HG03159 (cell line): ENCODE results near the gene ADCYAP1.

Experiments
- ATAC-seq: cut with Tn5 transposase; IDR thresholded peaks from one replicate; pipeline ENCODE4 v1.9.1; 2021; ENCODE audit warnings: mild to moderate bottlenecking, moderate library complexity; ENCODE audit not compliant: unreplicated experiment

ADCYAP1 gene

DNA sequence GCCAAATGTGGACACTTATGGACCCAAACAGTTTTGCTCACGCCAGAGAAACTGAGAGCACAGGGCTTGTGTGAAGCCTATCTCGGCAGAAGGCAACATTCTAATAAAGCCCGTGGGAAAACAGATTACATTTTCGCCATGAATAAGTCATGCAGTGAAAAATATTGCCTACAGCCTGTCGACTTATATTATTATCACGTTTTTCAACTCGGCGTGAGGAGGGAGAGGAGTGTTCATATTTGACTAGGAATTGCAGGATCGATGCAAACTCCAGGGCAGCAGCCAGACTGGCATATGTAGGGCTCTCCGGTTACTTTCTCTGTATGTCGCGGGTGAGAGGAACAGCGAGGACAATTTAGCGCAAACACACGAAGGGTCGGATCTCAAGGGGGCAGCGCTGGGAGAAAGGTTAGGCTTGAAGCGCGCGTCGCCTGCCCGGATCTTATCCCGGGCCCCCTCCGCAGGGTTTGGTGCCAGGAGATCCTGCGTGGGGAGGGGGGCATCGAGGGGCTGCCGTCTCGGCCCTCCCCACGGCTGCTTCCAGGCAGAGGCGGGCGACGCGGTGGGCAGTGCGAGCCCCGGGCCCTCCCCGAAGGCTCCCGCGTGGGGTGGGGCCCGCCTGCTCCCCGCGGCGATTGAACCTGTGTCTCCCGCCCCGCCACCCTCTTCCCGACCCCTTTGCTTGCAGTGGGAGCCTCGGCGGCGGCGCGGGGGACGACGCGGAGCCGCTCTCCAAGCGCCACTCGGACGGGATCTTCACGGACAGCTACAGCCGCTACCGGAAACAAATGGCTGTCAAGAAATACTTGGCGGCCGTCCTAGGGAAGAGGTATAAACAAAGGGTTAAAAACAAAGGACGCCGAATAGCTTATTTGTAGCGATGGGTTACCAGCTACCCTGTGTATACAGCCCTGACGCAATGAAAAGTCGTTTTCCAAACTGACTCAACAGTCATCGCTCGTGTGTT, 4.4 kb downstream of the ADCYAP1 start:
- ATAC-seq = no peak

DNA sequence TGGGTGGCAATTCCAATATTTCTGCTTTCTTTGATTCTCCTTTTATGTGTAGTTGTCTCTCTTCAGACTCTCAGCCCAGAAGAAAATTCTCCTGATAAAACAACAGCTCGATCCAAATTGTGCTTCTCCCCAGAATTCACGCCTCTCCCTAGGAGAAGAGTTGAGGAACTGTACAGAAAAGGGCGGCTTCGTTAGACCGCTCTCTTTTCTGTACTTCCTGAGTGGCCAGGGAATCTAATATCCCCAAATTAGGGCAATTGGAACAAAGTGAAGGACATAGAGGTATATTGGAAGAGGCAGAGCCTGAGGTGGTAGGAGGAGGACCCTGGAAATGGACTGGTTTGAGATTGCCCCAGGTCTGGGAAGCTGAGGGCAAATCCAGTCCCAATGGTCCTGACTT, 5.6 kb downstream of the ADCYAP1 start:
- no peak for ATAC-seq

DNA sequence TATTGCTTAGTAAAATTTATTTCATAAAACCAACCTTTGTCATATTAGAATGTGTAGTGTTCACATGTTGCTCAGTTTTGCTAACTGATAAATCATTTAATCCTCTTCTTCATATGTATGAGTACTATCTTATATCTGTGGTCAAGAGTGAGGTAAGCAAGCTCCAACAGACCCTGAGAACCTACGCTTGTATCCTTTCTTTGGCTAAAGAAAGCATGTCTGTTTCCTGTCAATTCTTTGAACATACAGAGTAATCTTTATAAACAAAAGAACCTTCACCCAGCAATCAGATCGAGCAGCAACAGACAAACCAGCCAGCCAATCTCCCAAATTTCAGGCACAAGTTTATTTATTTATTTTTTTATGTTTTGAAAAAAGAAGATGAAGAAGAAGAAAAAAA, 6.4 kb downstream of the ADCYAP1 start:
- no peak for ATAC-seq

DNA sequence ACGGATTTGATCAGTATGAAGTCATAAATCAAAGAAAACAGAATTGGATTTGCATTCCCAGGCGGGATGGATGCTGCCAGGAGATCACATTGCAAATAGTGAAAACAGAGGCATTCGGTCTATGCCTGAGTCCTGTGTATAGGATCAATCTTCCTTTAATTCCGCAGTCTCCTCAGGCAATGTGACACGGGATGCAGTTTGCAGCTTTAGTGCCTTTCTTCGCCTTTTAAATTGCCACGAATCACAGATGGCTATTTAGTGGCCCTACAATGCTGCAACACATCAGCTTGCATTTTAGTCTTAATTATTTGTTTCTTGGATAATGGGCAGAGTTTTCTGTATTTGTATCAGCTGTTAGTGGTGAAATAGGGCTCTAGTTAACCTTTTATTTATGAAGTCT, 6.8 kb downstream of the ADCYAP1 start:
- ATAC-seq = no peak

DNA sequence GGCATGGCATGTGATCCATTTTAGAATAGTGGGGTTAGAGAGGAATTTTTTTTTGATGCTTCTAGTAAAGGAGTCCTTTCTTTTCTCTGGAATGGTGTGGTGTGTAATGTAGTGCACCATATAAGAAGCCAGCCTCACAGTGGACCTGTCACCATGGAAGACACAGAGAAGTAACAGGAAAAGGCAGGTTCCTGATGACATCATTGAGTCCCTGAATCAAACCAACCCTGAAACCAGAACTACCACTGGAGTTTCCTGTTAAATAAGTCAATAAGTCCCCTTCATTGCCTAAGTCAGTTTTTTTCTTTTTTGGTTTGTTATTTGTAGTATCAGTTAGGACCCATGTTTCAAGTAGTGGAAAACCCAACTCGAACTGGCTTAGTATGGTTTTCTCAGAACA, 11.9 kb downstream of the ADCYAP1 start:
- no peak for ATAC-seq

DNA sequence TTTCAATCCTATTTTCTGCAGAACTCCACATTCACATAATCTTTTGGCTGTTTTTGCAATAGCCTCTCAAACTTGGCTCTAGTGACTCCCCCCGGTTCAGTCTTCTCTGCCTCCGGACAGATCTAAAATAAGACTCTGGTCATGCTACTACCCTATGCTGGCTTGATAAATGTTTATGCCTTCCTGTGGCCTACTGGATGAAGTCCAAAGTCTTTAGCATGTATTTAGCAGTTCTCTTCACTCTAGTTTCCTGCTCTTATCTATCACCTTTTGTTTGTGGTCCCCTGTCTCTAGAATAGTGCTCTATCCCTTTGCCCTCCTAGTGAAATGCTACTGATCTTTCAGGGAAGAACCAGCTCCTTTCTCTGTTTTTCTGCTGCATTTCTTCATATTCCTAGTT, 14.4 kb downstream of the ADCYAP1 start:
- no peak for ATAC-seq

DNA sequence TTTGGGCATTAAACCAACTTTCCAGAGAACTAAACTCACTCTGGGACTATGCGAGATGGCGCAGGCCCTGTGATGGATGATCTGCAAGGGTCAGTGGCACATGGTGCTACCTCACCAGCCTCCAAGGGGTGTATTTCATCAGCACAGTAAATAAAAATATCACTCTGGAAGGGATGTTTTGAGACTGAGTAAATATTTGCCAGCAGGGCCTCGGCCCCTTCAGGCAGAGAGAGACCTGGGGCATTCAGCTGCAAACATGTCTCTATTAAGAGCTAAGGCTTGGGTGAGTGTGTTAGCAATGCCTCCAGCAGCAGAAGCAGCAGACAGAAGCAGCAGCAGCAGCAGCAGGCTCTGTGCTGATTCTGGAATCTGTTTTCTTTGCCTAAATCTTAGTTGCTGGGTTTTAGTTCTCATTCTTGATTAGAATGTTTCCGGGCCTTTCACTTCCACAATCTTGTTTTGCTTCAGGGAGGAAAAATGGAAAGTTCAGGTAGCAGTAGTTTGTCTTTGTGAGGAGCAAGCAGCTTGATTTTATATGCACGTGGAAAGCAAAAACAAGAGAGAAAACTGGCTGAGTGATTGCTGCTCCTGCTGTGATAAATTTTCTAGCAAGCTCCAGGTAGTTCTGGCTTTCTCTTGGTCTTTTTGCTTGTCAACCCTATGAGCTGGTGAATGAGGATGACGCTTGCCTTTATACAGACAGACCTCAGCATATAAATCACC, 18.6 kb downstream of the ADCYAP1 start:
- ATAC-seq = no peak

DNA sequence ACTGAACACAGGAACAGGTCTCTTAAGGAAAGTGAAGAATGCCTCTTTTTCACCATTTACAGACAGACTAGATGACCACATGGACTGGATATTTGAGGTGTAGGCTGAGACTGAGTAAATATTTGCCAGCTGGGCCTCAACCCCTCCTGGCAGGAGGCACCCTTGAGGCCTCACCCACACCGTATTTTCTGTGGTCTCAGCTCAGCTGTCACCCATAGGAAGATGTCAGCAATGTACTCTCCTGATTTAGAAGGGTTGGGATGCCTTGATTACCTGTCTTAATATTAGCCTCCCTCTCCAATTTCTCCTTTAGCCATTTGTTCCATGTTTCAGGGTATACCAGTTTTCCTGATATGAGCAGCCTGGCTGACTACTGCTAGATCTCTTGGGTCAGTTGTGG, 20.3 kb downstream of the ADCYAP1 start:
- no peak for ATAC-seq

DNA sequence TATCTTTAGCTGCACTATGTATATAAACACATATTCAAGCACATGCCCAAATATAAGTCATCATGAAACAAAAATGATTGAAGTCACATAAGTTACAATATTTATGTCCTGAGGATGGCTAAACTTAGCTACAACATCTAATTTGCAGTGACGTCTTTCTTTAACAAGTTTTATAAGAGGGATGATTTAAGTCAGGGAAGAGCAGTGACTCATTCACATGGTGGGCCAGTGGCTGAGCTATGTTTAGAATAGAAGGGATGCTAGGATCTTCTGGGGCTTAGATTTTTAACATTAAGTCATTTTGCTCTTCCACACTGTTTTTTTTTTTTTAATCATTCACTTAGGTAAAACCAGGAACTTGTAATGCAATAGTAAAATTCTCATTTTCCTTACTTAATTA, 22.3 kb downstream of the ADCYAP1 start:
- ATAC-seq = no peak

DNA sequence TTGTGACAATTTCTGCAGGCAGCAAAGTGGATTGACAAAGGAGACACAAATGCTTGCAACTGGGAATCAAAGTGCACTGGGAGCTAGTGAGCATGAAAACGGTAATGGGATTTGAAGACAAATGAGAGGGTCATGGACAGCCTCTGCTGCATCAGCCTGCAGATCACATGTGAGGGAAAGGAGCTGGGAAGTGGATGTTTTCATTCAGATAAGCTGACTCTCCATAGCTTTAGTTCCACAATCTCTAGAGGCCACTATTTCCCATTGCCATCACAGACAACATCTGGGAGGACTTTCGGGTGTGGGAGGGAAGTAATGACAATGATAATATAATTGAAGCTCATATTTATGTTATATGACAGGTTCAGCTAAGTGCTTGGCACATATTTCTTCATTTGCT, 28.4 kb downstream of the ADCYAP1 start:
- ATAC-seq = no peak

DNA sequence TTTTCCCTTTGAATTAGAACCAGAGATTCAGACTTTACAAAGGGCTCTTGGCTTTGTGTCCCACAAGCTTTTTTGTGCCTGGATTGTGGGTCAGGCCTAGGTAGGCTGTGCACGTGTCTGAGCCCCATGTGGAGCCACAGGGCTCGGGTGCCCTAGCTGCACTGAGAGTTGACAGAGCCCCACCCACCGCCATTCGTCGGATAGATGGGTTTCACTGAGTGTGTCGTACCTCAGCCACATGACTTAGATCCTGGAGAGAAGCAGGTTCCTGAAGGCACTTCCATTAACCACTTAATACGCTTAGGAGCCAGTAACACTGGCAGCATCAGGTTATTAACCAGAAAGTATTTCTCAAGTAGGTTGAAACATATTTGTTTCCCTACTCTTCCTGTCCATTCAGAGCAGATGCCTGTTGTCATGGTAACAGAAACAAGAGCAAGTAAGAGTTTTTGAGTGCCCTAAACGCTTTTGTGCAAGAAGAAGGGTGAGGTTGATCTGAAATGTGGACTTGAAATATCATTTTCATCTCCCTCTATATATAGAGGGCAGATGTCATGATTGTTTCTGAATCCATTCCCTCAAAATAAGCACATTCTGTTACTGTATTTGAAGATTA, 30.0 kb downstream of the ADCYAP1 start:
- no peak for ATAC-seq

DNA sequence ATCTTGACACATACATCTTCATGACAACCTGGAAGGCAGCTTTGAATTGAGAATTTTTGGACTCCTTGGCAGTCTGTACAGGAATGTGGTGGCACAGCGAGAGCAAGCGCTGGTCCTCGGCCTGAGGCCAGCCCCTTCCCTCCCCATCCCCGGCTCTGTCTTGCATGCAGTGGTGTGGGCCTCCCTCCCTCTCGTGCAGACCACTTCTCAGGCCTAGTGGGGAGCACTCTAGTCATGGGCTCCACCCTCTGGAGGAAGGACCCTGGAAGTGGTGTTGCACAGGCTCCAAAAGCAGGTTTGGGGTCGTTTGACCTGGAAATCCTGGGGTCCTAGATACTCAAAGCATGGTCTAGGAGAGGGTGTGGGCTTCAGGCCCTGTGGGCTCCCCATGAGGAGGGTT, 32.3 kb downstream of the ADCYAP1 start:
- no peak for ATAC-seq

DNA sequence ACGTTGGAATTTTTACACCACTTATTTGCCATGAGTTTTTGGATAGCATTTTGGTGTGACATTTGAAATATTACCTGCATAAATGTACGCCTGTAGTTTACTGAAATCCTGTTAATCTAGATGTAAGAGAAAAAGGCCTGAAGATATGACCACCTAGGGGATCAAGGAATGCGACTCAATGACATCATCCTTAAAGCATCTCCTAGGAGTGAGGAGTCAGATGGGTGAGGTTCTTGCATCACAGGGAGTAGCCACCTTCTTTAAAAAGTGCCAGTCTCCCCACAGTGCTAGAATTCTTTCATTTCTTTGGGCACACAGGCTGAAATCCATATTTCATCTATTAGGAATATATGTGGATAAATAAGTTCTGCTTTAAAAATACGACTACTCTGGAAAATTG, 34.5 kb downstream of the ADCYAP1 start:
- no peak for ATAC-seq

DNA sequence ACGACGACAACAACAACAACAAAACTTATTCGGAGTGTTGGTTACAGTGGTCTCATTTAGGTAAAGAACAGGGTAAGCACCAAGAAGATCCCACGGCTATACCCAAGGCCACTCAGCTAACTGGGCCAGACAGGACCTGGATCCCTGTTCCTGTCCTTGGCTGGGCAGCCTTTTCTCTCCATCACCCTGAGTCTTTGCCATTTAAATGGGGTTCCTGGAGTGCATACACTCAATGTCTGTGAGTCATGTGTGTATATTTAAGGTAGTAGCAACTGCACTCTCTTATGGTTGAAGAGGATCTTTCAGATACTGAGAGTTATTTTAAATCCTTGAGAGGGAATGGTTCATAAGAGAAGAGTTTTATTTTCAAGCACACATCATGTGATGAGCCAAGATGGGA, 35.3 kb downstream of the ADCYAP1 start:
- ATAC-seq = no peak

DNA sequence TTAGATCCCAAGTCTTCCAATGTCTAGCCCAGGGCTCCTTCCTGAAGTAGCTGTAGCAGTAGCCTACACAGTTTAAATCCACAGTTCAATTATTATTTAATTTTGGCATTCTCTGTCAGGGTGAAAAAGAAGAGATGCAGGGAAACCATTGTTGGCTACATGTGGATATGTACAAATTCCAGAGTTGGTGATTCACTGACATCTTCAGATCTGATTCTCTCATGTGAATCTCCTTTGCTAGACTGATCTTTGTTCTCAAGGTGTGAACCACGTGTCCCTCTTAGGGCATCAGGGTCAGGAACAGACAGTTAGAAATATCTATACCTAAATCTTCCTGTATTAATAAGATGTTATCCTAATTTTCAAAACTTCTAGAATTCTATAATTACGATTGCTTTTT, 36.7 kb downstream of the ADCYAP1 start:
- no peak for ATAC-seq

DNA sequence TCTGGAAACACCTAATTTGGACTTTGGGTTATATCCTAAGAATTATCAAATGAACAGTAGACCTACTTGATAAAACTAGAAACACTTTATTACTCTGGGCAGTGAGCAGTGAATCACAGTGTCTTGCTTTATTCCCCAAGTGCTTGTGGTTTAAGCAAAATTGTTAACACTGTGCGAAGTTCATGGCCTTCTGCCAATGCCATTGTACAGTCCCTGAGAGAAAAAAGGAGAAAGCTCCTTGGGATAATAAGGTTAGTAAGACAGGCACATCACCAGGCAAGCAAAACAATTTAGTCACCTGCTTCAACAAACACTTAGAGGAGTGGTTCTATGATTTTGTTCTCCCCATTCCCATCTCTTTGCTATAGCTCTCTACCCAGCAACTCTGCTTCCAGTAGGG, 39.8 kb downstream of the ADCYAP1 start:
- no peak for ATAC-seq

DNA sequence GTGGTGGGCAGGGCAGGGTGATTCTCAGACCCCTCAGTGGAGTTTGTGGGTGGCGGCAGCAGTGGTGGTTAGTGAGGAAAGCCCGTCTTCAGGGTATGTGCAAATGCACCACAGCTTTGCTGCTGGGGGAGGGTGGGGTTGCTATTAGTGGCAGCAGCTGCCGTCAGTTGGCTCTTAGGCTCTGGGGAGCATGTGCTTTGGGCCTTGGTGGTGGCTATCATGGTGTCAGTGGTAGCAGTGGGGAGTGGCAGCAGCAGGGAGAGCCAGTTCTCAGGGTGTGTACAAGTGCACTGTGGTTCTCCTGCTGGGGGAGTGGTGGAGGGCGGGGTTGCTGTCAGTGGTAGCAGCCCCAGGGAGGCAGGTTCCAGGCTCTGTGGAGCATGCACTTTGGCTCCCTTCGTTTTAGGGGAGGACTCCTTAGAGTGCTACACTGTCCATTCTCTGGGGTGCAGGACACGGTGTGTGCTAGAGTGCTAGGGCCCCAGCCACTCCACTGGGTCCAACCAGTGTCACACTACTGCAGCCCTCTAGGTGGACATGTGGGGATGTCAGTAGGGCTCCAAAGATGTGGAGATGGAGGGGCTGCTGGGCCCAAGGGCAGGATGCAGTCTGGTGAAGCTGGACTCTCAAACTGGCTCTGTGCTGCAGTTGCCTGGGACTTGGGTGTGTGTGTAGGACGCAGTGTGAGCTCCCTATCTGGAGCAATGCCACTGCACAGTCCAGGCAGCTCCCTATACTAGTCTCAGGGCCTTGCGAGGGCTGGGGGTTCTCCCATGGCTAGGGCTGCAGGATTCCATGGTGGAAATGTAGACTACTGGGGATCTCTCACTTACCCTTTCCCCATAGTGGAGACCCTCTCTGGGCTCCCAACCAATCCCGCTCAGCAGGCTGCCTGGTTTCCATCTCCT, 45.3 kb downstream of the ADCYAP1 start:
- ATAC-seq = no peak

DNA sequence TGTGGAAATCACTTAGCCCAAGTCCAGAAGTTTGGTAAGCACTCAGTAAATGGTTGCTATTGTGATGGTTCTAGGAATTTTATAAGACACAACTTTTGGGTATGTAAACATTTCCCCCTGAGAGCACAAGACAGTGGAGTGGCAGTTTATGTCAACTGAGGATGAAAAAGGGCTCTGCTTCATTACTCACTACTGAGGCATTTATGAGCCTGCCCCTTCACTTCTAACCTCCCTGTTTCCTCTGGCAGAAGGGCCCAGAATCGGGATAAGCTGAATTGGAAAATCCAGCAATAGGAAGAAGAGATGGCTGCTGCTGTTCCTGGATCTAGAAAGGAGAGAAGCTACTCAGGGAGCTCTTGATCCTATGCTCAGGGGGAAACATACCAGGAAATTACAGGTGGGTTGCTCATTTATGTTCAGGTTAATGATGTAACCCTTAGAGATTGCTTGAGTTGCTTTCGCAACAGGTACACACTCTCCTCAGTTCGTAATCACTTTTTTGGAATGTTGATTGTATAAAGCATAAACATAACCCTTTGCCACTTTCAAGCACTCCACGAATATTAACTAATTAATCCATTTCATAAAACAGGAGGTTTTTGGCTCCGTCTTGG, 46.3 kb downstream of the ADCYAP1 start:
- no peak for ATAC-seq

DNA sequence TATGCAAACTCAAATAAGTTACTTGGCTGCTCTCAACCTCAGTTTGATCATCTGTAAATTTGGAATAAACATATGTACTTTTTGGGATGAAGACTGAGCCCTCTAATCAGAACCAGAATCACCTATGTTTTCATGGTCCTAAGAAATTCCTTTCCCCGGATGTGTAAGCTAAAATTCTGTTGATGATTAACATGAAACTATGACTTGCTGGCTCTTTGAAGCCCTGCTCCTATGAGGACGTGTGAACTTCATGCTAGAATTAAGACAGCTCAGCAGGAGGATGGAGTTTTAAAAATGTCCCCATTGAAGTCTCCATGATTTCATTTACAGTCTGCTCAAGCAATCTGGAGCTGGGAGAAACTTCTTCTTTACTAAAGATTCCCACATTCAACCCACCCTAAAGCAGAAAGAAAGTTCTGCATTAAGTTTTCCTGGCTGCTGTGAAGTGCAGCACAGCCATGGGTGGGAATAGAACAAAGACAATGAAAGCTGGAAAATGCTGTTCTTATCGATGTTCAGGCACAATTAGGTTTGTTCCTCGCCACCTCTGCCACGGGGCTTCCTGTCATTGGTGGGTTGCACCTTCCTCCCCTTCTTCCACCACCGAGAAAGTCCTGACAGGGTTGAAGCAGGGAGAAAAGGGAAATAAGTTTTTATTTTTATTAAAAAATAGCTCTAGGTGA, 50.9 kb downstream of the ADCYAP1 start:
- no peak for ATAC-seq

DNA sequence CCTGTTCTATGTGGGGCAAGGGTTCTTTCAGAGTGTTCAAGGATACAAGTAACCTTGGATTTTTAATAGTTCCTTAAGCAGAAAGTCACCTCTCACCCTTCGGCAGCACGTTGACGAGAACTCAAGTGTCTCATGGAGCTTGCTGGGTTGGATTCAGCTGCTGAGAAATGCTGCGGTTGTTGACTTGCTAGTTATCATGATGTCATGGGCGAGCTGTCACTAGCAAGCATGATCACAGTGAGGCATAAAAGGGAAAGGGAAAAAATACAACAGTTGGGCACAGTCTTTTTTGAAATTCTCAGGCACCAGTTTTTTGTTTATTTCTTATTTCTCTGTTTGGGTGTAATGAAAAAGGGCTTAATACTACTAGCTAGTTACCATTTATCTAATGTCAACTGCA, 53.2 kb downstream of the ADCYAP1 start:
- no peak for ATAC-seq
